LNCaP clone FGC (cell line): ENCODE results near the gene RGS19.

Experiments
- DNase-seq: peaks from one replicate; pipeline ENCODE4 v3.0.0-alpha.2; 2011; ENCODE audit warnings: low read depth
- H3K4me3 ChIP-seq: 2 replicates; pipeline ENCODE4 v1.5.1; 2011; ENCODE audit warnings: mild to moderate bottlenecking, low read depth, low read length, control low read depth
- TF ChIP-seq, protein P1 (sequence below): IDR thresholded peaks from 2 replicates; pipeline ENCODE4 v1.5.1; 2012; ENCODE audit warnings: mild to moderate bottlenecking; ENCODE audit not compliant: control insufficient read depth, insufficient read depth; ENCODE audit errors: extremely low read depth

Gene RGS19

DNA sequence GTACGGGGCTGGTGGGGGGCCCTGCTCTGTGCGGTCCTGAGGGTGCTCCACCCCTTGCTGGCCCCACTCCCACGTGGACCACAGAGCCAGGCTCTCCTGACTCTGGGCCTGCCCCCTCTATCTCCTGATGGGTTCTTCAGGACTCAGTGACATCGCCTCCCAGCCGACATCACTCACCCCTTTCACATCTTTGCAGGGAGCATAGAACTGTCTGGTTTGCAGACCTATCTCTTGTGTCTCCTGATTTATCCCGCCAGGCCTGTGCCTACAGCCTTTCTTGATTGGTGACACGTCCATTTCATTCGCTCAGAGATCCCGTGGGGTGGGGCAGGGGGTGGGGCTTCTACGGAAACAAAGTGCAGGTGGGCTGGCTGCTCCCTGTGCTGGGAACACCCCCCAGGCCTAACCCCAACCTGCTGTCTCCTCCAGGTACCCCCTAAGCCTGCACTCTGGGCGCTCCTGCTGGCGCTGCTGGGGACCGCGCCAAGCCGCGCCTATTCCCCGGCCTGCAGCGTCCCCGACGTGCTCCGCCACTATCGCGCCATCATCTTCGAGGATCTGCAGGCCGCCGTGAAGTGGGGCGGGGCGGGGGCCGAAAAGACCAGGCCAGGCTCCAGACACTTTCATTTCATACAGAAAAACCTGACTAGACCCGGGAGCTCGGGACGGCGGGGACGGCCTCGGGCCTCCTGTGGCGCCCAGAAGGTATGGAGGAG lies 41.7 kb downstream of the RGS19 start:
- DNase-seq, result no peak
- TF ChIP-seq, protein P1, sequence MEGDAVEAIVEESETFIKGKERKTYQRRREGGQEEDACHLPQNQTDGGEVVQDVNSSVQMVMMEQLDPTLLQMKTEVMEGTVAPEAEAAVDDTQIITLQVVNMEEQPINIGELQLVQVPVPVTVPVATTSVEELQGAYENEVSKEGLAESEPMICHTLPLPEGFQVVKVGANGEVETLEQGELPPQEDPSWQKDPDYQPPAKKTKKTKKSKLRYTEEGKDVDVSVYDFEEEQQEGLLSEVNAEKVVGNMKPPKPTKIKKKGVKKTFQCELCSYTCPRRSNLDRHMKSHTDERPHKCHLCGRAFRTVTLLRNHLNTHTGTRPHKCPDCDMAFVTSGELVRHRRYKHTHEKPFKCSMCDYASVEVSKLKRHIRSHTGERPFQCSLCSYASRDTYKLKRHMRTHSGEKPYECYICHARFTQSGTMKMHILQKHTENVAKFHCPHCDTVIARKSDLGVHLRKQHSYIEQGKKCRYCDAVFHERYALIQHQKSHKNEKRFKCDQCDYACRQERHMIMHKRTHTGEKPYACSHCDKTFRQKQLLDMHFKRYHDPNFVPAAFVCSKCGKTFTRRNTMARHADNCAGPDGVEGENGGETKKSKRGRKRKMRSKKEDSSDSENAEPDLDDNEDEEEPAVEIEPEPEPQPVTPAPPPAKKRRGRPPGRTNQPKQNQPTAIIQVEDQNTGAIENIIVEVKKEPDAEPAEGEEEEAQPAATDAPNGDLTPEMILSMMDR, result no peak
- no peak overlapping the region for H3K4me3 ChIP-seq

DNA sequence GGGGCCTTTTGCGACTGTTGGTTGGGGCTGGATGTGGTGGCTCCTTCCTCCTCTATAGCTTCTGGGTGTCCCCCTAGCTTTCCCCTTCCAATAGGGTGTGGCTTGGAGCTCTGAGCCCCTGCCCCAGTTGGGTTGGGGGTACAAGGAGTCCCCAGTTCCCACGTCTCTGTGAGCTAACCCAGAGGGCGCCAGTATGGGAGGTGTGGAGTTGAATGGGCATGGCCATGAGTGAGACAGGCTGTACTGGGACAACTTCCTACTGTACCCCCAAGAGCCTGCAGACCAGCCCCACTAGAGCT lies 42.2 kb downstream of the RGS19 start:
- no peak overlapping the region for H3K4me3 ChIP-seq
- DNase-seq, result no peak
- TF ChIP-seq, protein P1, result no peak

DNA sequence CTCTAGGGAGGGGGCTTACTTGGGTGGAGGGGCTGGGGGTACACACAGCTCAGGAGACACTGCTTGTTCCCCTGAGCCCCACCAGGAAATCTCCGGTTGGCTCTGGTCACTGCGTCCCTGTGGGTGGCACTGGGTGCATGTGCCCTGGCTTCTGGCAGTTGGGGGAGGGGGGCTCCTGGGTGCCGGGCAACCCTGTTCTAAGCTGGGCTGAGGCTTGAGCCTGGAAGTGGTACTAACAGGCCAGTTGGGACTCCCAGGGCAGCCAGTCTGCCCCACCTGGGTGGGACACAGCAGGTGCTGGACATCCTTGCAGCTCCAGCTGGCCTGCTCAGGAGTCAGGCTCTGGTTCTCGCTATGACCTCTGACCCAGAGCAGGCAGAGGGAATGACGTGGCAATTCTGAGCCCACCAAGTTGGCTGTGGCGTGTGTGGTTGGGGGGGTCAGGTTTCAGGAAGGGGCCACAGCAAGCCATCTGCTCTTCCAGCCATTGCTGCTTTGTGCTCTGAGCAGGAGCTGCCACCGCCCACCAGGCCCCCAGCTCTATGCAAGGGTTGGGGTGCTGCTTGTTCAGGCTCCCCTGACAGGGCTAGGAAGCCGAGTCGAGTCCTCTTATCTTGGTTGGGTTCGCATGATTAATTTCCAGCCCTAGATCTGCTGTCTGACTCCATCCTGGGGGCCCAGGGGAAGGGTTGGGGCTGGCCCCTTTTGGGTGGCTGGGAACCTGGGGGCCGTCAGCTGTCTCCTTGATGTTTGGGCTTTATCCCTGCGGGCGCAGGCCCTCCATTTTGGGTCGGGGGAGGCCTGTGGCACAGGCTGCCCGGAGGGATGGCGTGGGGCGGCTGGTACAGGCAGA lies 42.7 kb downstream of the RGS19 start:
- TF ChIP-seq, protein P1, result no peak
- no peak for DNase-seq
- H3K4me3 ChIP-seq, result no peak overlapping the region

DNA sequence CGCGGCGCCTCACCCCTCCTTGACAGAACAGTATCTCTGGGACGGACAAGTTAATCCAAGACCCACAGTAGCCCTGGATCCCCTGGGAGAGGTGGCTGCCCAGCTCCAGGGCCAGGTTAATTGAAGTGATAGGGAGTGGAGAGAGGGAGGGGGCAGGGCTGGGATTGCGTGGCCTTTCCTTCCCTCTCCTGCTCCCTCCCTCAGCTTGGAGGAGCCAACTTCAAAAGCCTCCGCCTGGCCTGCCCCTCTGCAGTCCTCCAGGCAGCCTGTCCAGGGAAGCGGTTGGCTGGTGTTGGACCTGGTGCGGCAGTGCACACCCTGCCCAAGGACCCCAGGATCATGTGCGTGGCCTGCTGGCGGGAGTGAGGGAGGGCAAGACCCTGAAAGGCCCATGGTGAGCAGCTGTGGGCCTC lies 43.4 kb downstream of the RGS19 start, which contains the start of gene C20orf204:
Gene C20orf204, plus strand, starts transcription at position 250 of the 413 bp plus-strand sequence. Its CDS starts 142 bp downstream, at position 392.
- no peak within 1 kb of the TSS for H3K4me3 ChIP-seq
- no peak for DNase-seq
- TF ChIP-seq, protein P1, result no peak

DNA sequence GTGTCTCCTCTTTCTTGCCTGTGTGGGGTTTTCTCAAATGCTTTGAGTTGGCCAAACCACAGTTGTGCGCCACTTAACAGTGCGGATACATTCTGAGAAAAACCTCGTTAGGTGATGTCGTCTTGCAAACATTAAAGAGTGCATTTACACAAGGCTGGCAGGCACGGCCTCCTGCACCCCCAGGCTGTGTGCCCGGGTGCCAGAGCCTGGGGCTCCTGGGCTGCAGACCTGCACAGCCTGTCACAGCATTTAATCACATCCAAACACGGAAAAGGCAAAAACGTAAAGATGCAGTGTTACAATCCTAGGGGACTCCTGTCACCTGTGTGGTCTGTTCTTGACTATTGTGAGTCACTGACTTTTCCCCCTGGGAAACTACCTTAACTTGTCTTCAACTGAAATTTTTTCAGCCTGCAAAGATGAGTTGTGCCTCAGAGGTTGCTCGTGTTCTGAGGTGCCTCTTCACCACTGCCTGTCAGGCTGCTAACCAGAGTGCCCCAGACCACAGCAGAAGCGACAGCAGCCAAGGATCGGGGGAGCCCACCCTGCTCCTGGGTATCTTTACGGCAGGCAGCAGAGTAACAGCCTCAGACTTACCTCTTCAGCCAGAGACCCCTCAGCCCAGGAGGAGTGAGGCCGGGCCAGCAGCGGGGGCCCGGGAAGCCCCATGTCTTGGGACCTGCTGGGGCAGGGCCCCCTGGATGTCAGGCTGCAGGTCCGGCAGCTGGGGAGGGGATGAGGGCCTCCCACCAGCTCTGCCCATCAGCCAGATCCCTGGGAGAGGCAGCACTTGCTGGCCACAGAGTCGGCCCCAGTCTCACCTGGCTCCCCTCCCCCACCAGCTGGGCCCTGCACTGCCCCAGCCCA lies 44.0 kb downstream of the RGS19 start:
- no peak overlapping the region for H3K4me3 ChIP-seq
- TF ChIP-seq, protein P1, result no peak
- no peak for DNase-seq

DNA sequence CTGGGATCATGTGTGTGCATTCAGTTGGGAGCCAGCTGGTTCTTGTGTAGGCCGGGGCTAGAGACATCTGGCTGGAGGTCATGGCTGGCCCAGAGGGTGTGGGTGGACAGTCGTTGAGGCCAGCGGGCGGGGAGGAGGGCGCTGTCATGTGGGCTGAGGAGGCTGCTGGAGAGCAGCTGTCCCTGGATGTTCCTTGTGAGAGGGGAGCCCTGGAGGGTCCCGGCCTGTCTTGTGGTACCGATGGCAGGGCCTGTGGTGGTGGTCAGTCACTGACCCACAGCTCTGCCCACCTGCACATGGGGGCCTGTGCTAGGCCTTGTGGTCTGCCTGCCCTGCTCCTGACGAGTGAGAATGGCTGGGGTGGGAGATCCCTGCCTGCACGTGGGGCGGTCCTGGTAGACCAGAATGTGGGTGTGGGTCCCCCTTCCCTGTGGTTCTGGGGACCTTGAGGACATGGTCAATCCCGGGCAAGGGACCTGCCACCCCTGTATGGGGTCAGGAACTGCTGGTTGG lies 45.3 kb downstream of the RGS19 start:
- no peak for DNase-seq
- no peak overlapping the region for H3K4me3 ChIP-seq
- TF ChIP-seq, protein P1, result no peak
